ENCODE measurements around the gene LRP10.
"Not testable (repeated sequence)": the region's sequence is repeated elsewhere in the genome, so short reads cannot be mapped to it uniquely, and the experiment has no call there.

The LRP10 gene

GRCh38 chr14:22871224-22872032 lies at the start of gene LRP10:
Gene LRP10 (plus strand): TSS chr14:22871740. CDS start chr14:22872304, 564 bp downstream.
- DNase-seq, result peak; percentile 80 to 83

GRCh38 chr14:22822016-22822570 lies 49.4 kb upstream of the LRP10 start:
- no peak for DNase-seq

GRCh38 chr14:22822571-22823098 lies 48.9 kb upstream of the LRP10 start:
- peak; percentile 60 to 62 for DNase-seq

GRCh38 chr14:22824711-22825359 lies 46.7 kb upstream of the LRP10 start:
- no peak for DNase-seq

GRCh38 chr14:22829076-22829660 lies 42.4 kb upstream of the LRP10 start:
- not testable (repeated sequence) for DNase-seq

- DNase-seq, result peak; percentile 87 to 88
These were observed 41.7 kb upstream of the LRP10 start, which contains the start of gene MRPL52 for GRCh38 chr14:22829661-22830442. Gene MRPL52 (plus strand): TSS chr14:22829887. CDS start chr14:22829913, 26 bp downstream.

- no peak for DNase-seq
These were observed 41.0 kb upstream of the LRP10 start for GRCh38 chr14:22830443-22831010.

- DNase-seq, result no peak
These were observed 36.0 kb upstream of the LRP10 start for GRCh38 chr14:22835505-22835904.

- no peak for DNase-seq
These were observed 35.0 kb upstream of the LRP10 start, which contains the start of gene MMP14 for GRCh38 chr14:22836301-22837113. Gene MMP14 (plus strand): TSS chr14:22836585. CDS start chr14:22836818, 233 bp downstream.

GRCh38 chr14:22837114-22837749 lies 34.3 kb upstream of the LRP10 start:
- no peak for DNase-seq

- DNase-seq, result no peak
These were observed 33.6 kb upstream of the LRP10 start for GRCh38 chr14:22837750-22838538.

- DNase-seq, result no peak
These were observed 32.9 kb upstream of the LRP10 start for GRCh38 chr14:22838631-22839041.

GRCh38 chr14:22839159-22839779 lies 32.3 kb upstream of the LRP10 start:
- DNase-seq, result no peak

GRCh38 chr14:22841311-22841710 lies 30.2 kb upstream of the LRP10 start:
- no peak for DNase-seq

- DNase-seq, result no peak
These were observed 29.8 kb upstream of the LRP10 start for GRCh38 chr14:22841769-22842168.

GRCh38 chr14:22842211-22843122 lies 29.1 kb upstream of the LRP10 start:
- no peak for DNase-seq

- no peak for DNase-seq
These were observed 28.2 kb upstream of the LRP10 start for GRCh38 chr14:22843123-22843925.
